DMS153 treated with DMSO at 0.1 percent for 48 hours (cell line): ENCODE results near the gene ZIC5.
"Not testable (repeated sequence)": the region's sequence is repeated elsewhere in the genome, so short reads cannot be mapped to it uniquely, and the experiment has no call there.

Experiments
- DNase-seq: peaks from one replicate; lab custom pipeline; 2025; ENCODE audit not compliant: unreplicated experiment; lab: John Stamatoyannopoulos, UW

The ZIC5 gene

GRCh38 chr13:99960663-99961311 lies 10.8 kb downstream of the ZIC5 start:
- no peak for DNase-seq

- DNase-seq = no peak
Observed at GRCh38 chr13:99959540-99960230, 11.9 kb downstream of the ZIC5 start.

- no peak for DNase-seq
Observed at GRCh38 chr13:99959127-99959539, 12.4 kb downstream of the ZIC5 start.

- no peak for DNase-seq
Observed at GRCh38 chr13:99958406-99959126, 13.0 kb downstream of the ZIC5 start.

GRCh38 chr13:99956473-99957349 lies 14.9 kb downstream of the ZIC5 start:
- DNase-seq = no peak

GRCh38 chr13:99955747-99956472 lies 15.7 kb downstream of the ZIC5 start:
- no peak for DNase-seq

GRCh38 chr13:99955107-99955746 lies 16.3 kb downstream of the ZIC5 start:
- DNase-seq = no peak

- no peak for DNase-seq
Observed at GRCh38 chr13:99953138-99953755, 18.3 kb downstream of the ZIC5 start.

- DNase-seq = not testable (repeated sequence)
Observed at GRCh38 chr13:99951666-99952065, 19.9 kb downstream of the ZIC5 start.

- no peak for DNase-seq
Observed at GRCh38 chr13:99949679-99950413, 21.7 kb downstream of the ZIC5 start.

GRCh38 chr13:99948907-99949678 lies 22.5 kb downstream of the ZIC5 start:
- DNase-seq = no peak

GRCh38 chr13:99948411-99948810 lies 23.2 kb downstream of the ZIC5 start:
- no peak for DNase-seq

GRCh38 chr13:99947666-99948065 lies 23.9 kb downstream of the ZIC5 start:
- DNase-seq = no peak

- DNase-seq = not testable (repeated sequence)
Observed at GRCh38 chr13:99945515-99945914, 26.1 kb downstream of the ZIC5 start.

- no peak for DNase-seq
Observed at GRCh38 chr13:99944606-99945005, 27.0 kb downstream of the ZIC5 start.

GRCh38 chr13:99944102-99944501 lies 27.5 kb downstream of the ZIC5 start:
- DNase-seq = no peak

- no peak for DNase-seq
Observed at GRCh38 chr13:99941911-99942310, 29.7 kb downstream of the ZIC5 start.

GRCh38 chr13:99941086-99941485 lies 30.5 kb downstream of the ZIC5 start:
- peak; percentile 48 for DNase-seq
